GM18519 (cell line): ENCODE measurements around the gene OSBP2.
"Not testable (repeated sequence)": the region's sequence is repeated elsewhere in the genome, so short reads cannot be mapped to it uniquely, and the experiment has no call there.

Experiments
- ATAC-seq: cut with Tn5 transposase; IDR thresholded peaks from one replicate; pipeline ENCODE4 v1.9.1; 2021; ENCODE audit warnings: mild to moderate bottlenecking, moderate library complexity; ENCODE audit not compliant: unreplicated experiment, low FRiP score

OSBP2 gene

GRCh38 chr22:30694640-30695350 lies at the start of gene OSBP2:
Gene OSBP2 (plus strand): TSS chr22:30694874. CDS start chr22:30694910, 36 bp downstream.
- no peak for ATAC-seq

DNA sequence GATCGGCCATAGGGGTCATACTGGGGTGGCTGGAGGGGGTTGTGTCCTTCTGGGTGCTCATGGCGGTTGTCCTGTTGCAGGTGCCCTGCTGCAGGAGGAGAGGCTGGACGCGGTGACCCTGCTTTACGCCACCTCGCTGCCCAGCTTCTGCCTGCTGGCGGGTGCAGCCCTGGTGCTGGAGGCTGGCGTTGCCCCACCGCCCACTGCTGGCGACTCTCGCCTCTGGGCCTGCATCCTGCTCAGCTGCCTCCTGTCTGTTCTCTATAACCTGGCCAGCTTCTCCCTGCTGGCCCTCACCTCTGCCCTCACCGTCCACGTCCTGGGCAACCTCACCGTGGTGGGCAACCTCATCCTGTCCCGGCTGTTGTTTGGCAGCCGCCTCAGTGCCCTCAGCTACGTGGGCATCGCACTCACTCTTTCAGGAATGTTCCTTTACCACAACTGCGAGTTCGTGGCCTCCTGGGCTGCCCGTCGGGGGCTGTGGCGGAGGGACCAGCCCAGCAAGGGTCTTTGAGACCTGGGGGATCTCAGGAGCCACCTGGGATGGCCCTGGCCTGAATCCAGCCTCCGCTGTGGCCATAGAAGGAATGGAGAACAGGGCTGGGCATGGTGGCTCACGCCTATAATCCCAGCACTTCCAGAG lies 48.0 kb upstream of the OSBP2 start:
- ATAC-seq = no peak

GRCh38 chr22:30647536-30647935 lies 47.1 kb upstream of the OSBP2 start:
- ATAC-seq = no peak

DNA sequence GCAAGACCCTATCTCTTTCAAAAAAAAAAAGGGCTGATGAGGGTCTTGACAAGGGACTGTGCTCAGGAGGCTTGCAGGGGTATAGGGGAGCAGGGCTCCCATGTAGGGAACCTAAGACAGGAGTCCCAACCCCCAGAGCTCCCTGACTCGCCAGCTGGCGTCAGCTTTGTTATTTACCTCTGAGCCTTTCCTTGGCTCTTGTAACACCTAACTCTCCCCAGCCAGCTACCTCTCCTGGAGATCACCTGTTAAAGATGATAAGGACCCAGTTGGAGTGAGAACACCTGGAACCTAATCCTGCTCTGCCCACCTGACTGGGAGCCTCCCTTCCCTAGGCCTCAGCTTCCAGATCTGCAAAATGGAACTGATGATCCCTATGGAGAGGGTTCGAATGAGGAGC lies 45.8 kb upstream of the OSBP2 start:
- no peak for ATAC-seq

- no peak for ATAC-seq
Observed at GRCh38 chr22:30649430-30650007, 45.2 kb upstream of the OSBP2 start.

DNA sequence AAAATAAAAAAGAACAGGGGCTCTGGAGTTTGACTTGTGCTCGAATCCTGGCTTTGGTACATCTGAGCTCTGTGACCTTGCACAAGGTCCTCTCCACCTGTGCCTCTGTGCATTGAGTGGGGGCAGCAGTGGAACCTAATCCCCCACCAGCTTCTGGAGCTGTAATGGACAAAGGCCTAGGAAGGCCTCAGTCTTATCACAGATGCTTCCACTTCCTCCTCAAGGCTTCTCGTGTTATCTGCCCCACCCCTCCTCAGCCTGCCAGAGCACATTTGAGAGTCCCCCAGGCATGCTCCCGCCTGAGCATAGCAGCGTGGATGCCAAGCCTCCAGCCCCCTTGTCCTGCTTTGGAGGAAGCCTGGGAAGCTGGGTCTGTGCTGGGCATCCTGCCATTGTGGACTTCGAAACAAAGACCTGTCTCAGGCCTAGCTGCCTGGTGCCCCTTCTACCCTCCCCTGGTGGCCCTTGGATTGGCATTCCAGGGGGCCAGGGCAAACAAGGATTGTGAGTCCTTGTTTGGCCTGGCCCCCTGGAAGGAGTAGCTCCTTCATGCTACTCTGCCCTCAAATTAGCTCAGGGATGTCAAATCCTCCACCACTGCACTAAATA lies 44.1 kb upstream of the OSBP2 start:
- ATAC-seq = no peak

GRCh38 chr22:30652852-30653251 lies 41.8 kb upstream of the OSBP2 start:
- ATAC-seq = no peak

- ATAC-seq = no peak
Observed at GRCh38 chr22:30654361-30654760, 40.3 kb upstream of the OSBP2 start.

- no peak for ATAC-seq
Observed at GRCh38 chr22:30655532-30655931, 39.1 kb upstream of the OSBP2 start.

DNA sequence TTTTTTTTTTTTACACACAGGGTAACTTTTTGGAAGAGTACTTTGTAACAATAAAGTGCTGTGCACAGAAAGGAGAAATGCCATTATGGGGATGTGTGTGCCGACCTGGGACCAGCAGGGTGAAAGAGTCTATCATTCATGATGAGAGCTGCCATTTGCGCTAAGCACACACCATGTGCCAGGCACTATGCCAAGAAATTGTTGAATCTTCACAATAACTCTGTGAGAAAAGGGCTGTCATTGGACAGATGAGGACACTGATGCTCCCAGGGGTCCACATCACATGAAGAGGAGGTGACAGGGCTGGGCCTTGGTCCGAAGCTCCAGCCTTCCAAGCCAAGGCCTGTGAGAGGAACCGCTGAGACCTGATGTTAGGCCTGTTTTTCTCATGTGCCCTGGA lies 32.6 kb upstream of the OSBP2 start:
- no peak for ATAC-seq

DNA sequence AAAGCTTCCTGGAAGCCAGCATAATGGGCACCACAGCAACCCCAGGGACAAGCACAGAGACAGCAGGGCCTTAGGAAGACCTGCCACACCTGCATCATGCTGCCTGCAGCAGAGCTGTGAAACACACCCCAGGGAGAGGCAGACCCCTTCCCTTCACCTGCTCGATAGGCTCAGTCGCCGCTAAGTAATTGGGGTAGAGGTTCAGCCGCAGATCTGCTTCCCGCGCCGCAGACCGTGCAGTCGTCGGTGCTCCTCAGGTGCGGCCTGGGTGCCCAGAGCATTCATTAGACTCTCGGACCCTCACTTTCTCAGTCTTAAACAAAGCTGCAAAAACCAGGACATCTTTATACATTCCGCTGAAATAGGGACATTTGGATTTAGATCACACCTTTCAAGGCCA lies 29.9 kb upstream of the OSBP2 start:
- no peak for ATAC-seq

- no peak for ATAC-seq
Observed at GRCh38 chr22:30665266-30665665, 29.4 kb upstream of the OSBP2 start.

- no peak for ATAC-seq
Observed at GRCh38 chr22:30665786-30666185, 28.9 kb upstream of the OSBP2 start.

DNA sequence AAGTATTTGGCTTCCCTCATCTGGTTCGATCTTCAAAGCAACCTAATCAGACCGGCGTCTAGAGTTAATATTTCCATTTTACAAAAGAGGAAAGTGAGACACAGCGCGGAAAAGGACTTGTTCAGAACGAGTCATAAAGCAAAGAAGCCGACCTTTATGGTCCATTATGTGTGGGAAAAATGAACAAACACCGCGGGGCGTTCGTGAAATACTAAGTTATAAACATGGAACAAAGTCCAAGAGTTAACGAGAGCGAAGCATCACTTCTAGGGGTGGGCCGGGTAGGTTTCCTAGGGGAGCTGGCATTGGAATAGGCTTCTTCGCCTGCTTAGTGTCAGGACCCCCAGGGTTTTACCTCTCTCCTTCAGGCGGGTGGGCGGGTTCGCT lies 27.6 kb upstream of the OSBP2 start:
- no peak for ATAC-seq

- ATAC-seq = peak; percentile 62
Observed at GRCh38 chr22:30667494-30668385, 26.9 kb upstream of the OSBP2 start, which contains the start of gene DUSP18. Gene DUSP18 (minus strand): TSS chr22:30667875. CDS start chr22:30664003, 3,872 bp downstream.

DNA sequence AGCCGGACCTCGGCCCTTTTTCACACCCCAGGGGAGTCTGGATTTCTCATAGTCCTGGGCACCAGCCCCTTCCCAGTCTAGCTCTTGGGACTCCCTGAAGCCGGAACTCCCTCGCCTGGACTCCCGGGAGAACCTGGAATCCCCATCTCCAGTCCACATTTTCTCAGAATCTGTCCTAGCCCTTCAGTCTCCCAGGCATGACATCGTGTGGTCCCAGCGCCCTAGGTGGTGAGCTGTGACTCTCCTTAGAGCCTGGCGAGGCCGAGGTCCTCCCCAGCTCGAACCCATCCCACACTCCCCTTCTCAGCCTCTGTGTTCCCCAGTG lies 26.3 kb upstream of the OSBP2 start:
- ATAC-seq = no peak

GRCh38 chr22:30671071-30671470 lies 23.6 kb upstream of the OSBP2 start:
- ATAC-seq = no peak

DNA sequence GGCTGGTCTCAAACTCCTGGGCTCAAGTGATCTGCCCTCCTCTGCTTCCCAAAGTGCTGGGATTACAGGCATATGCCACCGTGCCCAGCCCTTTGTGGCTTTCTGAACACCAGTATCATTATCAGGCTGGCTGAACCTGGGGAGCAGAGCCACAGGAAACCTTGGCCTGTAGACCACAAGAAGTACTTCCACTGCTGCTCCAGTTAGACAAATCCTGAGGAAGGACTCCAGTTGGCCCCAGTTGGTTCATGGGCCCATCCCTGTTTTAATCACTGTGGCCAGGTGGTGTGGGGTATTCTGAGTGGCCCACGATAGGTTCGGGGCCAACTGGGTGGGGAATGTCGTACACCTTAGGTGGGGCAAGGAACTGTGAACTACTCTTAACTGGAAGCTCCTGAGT lies 21.5 kb upstream of the OSBP2 start:
- ATAC-seq = no peak

DNA sequence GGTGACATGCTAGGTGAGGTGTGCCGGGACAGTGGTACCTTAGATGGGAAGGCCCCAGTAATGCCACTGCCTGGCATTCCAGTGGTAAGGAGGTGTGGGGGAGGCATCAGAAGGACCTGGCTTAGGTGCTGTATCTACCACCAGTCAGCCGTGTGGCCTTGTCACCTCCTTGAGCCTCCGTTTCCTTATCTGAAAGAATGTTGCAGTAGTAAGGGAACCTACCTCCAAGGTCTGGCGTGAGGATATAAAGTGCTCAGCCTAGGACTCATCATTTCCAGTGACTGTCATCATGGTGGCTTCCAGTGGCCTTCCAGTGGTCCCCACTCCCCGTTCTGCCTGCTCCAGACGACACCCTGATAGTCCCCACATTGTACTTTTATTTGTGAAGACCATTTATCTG lies 20.2 kb upstream of the OSBP2 start:
- ATAC-seq = no peak

DNA sequence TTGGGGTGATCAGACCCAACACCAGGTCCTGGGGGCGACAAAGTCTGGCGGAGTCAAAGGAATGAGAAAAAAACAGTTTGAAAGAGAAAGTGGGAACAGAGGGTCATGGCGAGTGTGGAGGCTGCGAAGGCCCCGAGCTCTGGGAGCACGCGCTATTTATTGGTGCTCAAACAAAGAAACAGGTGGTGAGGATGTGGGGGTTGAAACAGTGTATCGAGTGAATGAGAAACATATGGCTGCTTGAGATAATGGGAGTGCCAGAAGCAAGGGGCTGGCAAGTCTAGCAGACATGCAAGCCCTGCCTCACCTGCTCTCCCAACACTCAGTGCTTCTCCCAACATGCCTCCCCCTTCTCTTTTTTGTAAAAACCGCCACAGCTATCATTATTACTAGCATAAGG lies 19.2 kb upstream of the OSBP2 start:
- no peak for ATAC-seq

DNA sequence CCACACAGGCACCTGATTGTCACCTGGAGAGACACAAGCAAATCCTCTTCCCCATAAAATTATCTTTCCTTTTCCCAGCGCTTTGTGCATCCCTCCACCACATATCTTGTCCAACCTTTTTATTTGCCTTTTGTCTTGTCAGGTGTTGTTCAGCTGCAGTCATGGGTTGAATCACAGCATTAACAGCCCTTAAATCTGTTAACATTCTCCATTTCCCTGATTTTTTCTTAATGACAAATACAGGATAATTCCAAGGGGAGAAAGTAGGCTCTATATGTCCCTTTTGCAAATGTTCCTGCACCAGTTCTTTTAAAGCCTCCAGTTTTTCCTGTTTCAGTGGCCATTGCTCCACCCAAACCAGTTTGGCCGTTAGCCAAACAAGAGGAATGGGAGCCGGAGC lies 18.1 kb upstream of the OSBP2 start:
- ATAC-seq = not testable (repeated sequence)
